ENCODE results near the gene HADHA. TPM values are rescaled to one million over a fixed set of nuclear protein-coding genes. Genes with fewer than 3 reads are reported as not detected.
A peak's percentile ranks its signal among the peaks of the same experiment; 100 is the strongest.

Gene HADHA
- total RNA-seq, 3 donors from 2014 or later (not counting 1 experiment from before 2014, with no cell fraction given): 66.6 to 76.1 (median 68.9) TPM

- Histone ChIP-seq H3K4me1 (ENCODE audit: control insufficient read depth, insufficient read depth, low read length) (peaks cover 14% of the 10 kb centered on the region), H3K9me3 (ENCODE audit: control insufficient read depth, insufficient read depth, low read length) (no peaks in the 10 kb centered on the region), H3K36me3 (ENCODE audit: control insufficient read depth, insufficient read depth, low read length) (no peaks in the 10 kb centered on the region), H3K27ac (ENCODE audit: low read length) (no peak overlapping the region), H3K27me3 (ENCODE audit: control insufficient read depth, insufficient read depth, low read length) (no peaks in the 10 kb centered on the region), H3K4me3 (ENCODE audit: low read length) (no peak overlapping the region)
- ATAC-seq: no peak
- 100% methylated on average over 2 of the region's 2 CpGs for WGBS (ENCODE audit: insufficient coverage)
- intact Hi-C loops (cut with micrococcal nuclease): no loop called here
- DNase-seq: no peak
- no peak for TF ChIP-seq CTCF (IDR thresholded peaks at IDR 0.05)
- Mint-ChIP-seq H3K4me1 (peaks cover 30 to 38% of the 10 kb centered on the region in 2 donors), H3K4me3 (no peak overlapping the region), H3K27me3 (ENCODE audit: low read depth in 2 of 2) (no peaks in the 10 kb centered on the region), H3K27ac (no peak overlapping the region), H3K36me3 (no peaks in the 10 kb centered on the region), H3K9me3 (no peaks in the 10 kb centered on the region)
Observed at GRCh38 chr2:26249625-26250024, 5.2 kb upstream of the HADHA start.

GRCh38 chr2:26246818-26247217, 2.4 kb upstream of the HADHA start:
- no peaks in the 10 kb centered on the region for H3K9me3 Mint-ChIP-seq
- no peaks in the 10 kb centered on the region for H3K36me3 Mint-ChIP-seq
- DNase-seq (peak in 1 of 2 donors; percentile 48), ATAC-seq (no peak)
- H3K27ac ChIP-seq (ENCODE audit: low read length): no peak overlapping the region
- no peak for TF ChIP-seq CTCF (IDR thresholded peaks at IDR 0.05)
- peak overlapping the region; percentile 65 for H3K4me3 Mint-ChIP-seq
- peaks cover 21% of the 10 kb centered on the region for H3K4me1 ChIP-seq (ENCODE audit: control insufficient read depth, insufficient read depth, low read length)
- intact Hi-C loops (cut with micrococcal nuclease): no loop called here
- H3K36me3 ChIP-seq (ENCODE audit: control insufficient read depth, insufficient read depth, low read length): no peaks in the 10 kb centered on the region
- H3K27me3 ChIP-seq (ENCODE audit: control insufficient read depth, insufficient read depth, low read length): no peaks in the 10 kb centered on the region
- no peaks in the 10 kb centered on the region for H3K9me3 ChIP-seq (ENCODE audit: control insufficient read depth, insufficient read depth, low read length)
- no peaks in the 10 kb centered on the region for H3K27me3 Mint-ChIP-seq (ENCODE audit: low read depth in 2 of 2)
- peak overlapping the region; percentile 91 to 95 for H3K27ac Mint-ChIP-seq
- H3K4me3 ChIP-seq (ENCODE audit: low read length): no peak overlapping the region
- WGBS (ENCODE audit: insufficient coverage): 82% methylated on average over 9 of the region's 9 CpGs
- H3K4me1 Mint-ChIP-seq: peaks cover 48 to 50% of the 10 kb centered on the region in 2 donors

GRCh38 chr2:26245810-26246209, 1.4 kb upstream of the HADHA start:
- intact Hi-C loops (cut with micrococcal nuclease): loop anchor here (2.0 kb wide), 2 partner anchors 53 to 85 kb away; no protein-coding TSS in a partner anchor
- WGBS (ENCODE audit: insufficient coverage): 17% methylated on average over 3 of the region's 3 CpGs
- Histone ChIP-seq H3K9me3 (ENCODE audit: control insufficient read depth, insufficient read depth, low read length) (no peaks in the 10 kb centered on the region), H3K36me3 (ENCODE audit: control insufficient read depth, insufficient read depth, low read length) (no peaks in the 10 kb centered on the region), H3K4me3 (ENCODE audit: low read length) (peak overlapping the region; percentile 79), H3K27ac (ENCODE audit: low read length) (peak overlapping the region; percentile 97), H3K4me1 (ENCODE audit: control insufficient read depth, insufficient read depth, low read length) (peaks cover 21% of the 10 kb centered on the region), H3K27me3 (ENCODE audit: control insufficient read depth, insufficient read depth, low read length) (no peaks in the 10 kb centered on the region)
- Mint-ChIP-seq H3K36me3 (no peaks in the 10 kb centered on the region), H3K4me1 (peaks cover 46 to 51% of the 10 kb centered on the region in 2 donors), H3K27me3 (ENCODE audit: low read depth in 2 of 2) (no peaks in the 10 kb centered on the region), H3K4me3 (peak overlapping the region; percentile 100), H3K27ac (peak overlapping the region; percentile 91 to 95), H3K9me3 (no peaks in the 10 kb centered on the region)
- DNase-seq (peak in 1 of 2 donors; percentile 29), ATAC-seq (no peak)
- TF ChIP-seq CTCF (IDR thresholded peaks at IDR 0.05): no peak

- Mint-ChIP-seq H3K9me3 (no peaks in the 10 kb centered on the region), H3K36me3 (no peaks in the 10 kb centered on the region), H3K4me1 (peaks cover 50 to 56% of the 10 kb centered on the region in 2 donors), H3K27me3 (ENCODE audit: low read depth in 2 of 2) (no peaks in the 10 kb centered on the region), H3K4me3 (peak overlapping the region; percentile 100), H3K27ac (peak overlapping the region; percentile 91 to 95)
- under 1% methylated on average over 21 of the region's 21 CpGs for WGBS (ENCODE audit: insufficient coverage)
- Histone ChIP-seq H3K27me3 (ENCODE audit: control insufficient read depth, insufficient read depth, low read length) (no peaks in the 10 kb centered on the region), H3K4me3 (ENCODE audit: low read length) (peak overlapping the region; percentile 79), H3K4me1 (ENCODE audit: control insufficient read depth, insufficient read depth, low read length) (peaks cover 21% of the 10 kb centered on the region), H3K27ac (ENCODE audit: low read length) (peak overlapping the region; percentile 97), H3K36me3 (ENCODE audit: control insufficient read depth, insufficient read depth, low read length) (no peaks in the 10 kb centered on the region), H3K9me3 (ENCODE audit: control insufficient read depth, insufficient read depth, low read length) (no peaks in the 10 kb centered on the region)
- DNase-seq (peak; percentile 34 to 75), ATAC-seq (peak; percentile 47 to 66 (median 51))
- no peak for TF ChIP-seq CTCF (IDR thresholded peaks at IDR 0.05)
- intact Hi-C loops (cut with micrococcal nuclease): loop anchor here (2.0 kb wide), 2 partner anchors 54 to 86 kb away; no protein-coding TSS in a partner anchor
Observed at GRCh38 chr2:26245231-26245732, 850 bp upstream of the HADHA start.
